Measurements from ENCODE around the gene KIRREL1.

KIRREL1 gene

GRCh38 chr1:157969697-157970485, 23.6 kb upstream of the KIRREL1 start:
- in situ Hi-C loops (cut with MboI; ENCODE audit: low sequenced_read_pairs): loop anchor here (10.0 kb wide), 1 partner anchor 155 kb away; a partner anchor contains a TSS

GRCh38 chr1:157971769-157972168, 21.7 kb upstream of the KIRREL1 start:
- in situ Hi-C loops (cut with MboI; ENCODE audit: low sequenced_read_pairs): no loop called here

GRCh38 chr1:157975228-157975950, 18.1 kb upstream of the KIRREL1 start:
- in situ Hi-C loops (cut with MboI; ENCODE audit: low sequenced_read_pairs): loop anchor here (25.0 kb wide), 1 partner anchor 512 kb away; no protein-coding TSS in a partner anchor

GRCh38 chr1:157976888-157977287, 16.6 kb upstream of the KIRREL1 start:
- in situ Hi-C loops (cut with MboI; ENCODE audit: low sequenced_read_pairs): loop anchor here (25.0 kb wide), 1 partner anchor 510 kb away; no protein-coding TSS in a partner anchor

- in situ Hi-C loops (cut with MboI; ENCODE audit: low sequenced_read_pairs): loop anchor here (25.0 kb wide), 1 partner anchor 509 kb away; no protein-coding TSS in a partner anchor
These were observed 14.7 kb upstream of the KIRREL1 start for GRCh38 chr1:157978586-157979403.

- in situ Hi-C loops (cut with MboI; ENCODE audit: low sequenced_read_pairs): loop anchor here (25.0 kb wide), 1 partner anchor 505 kb away; no protein-coding TSS in a partner anchor
These were observed 11.3 kb upstream of the KIRREL1 start for GRCh38 chr1:157982136-157982535.

GRCh38 chr1:157983787-157984186, 9.7 kb upstream of the KIRREL1 start:
- in situ Hi-C loops (cut with MboI; ENCODE audit: low sequenced_read_pairs): loop anchor here (25.0 kb wide), 1 partner anchor 504 kb away; no protein-coding TSS in a partner anchor

- in situ Hi-C loops (cut with MboI; ENCODE audit: low sequenced_read_pairs): loop anchor here (25.0 kb wide), 1 partner anchor 503 kb away; no protein-coding TSS in a partner anchor
These were observed 9.0 kb upstream of the KIRREL1 start for GRCh38 chr1:157984469-157984868.

- in situ Hi-C loops (cut with MboI; ENCODE audit: low sequenced_read_pairs): loop anchor here (25.0 kb wide), 1 partner anchor 502 kb away; no protein-coding TSS in a partner anchor
These were observed 8.0 kb upstream of the KIRREL1 start for GRCh38 chr1:157985473-157985872.

- in situ Hi-C loops (cut with MboI; ENCODE audit: low sequenced_read_pairs): loop anchor here (25.0 kb wide), 1 partner anchor 499 kb away; no protein-coding TSS in a partner anchor
These were observed 5.4 kb upstream of the KIRREL1 start for GRCh38 chr1:157988002-157988401.

- in situ Hi-C loops (cut with MboI; ENCODE audit: low sequenced_read_pairs): loop anchor here (25.0 kb wide), 1 partner anchor 495 kb away; no protein-coding TSS in a partner anchor
These were observed 1.2 kb upstream of the KIRREL1 start for GRCh38 chr1:157992031-157992832.

- in situ Hi-C loops (cut with MboI; ENCODE audit: low sequenced_read_pairs): loop anchor here (25.0 kb wide), 1 partner anchor 495 kb away; no protein-coding TSS in a partner anchor
These were observed 655 bp upstream of the KIRREL1 start for GRCh38 chr1:157992833-157993146.

- in situ Hi-C loops (cut with MboI; ENCODE audit: low sequenced_read_pairs): loop anchor here (25.0 kb wide), 1 partner anchor 493 kb away; no protein-coding TSS in a partner anchor
These were observed 617 bp downstream of the KIRREL1 start for GRCh38 chr1:157993918-157994605.

GRCh38 chr1:157994704-157995582, 1.5 kb downstream of the KIRREL1 start:
- in situ Hi-C loops (cut with MboI; ENCODE audit: low sequenced_read_pairs): loop anchor here (25.0 kb wide), 1 partner anchor 492 kb away; no protein-coding TSS in a partner anchor

GRCh38 chr1:157995583-157996169, 2.2 kb downstream of the KIRREL1 start:
- in situ Hi-C loops (cut with MboI; ENCODE audit: low sequenced_read_pairs): loop anchor here (25.0 kb wide), 1 partner anchor 492 kb away; no protein-coding TSS in a partner anchor

- in situ Hi-C loops (cut with MboI; ENCODE audit: low sequenced_read_pairs): loop anchor here (25.0 kb wide), 1 partner anchor 491 kb away; no protein-coding TSS in a partner anchor
These were observed 3.0 kb downstream of the KIRREL1 start for GRCh38 chr1:157996433-157996832.

GRCh38 chr1:158000507-158000906, 7.1 kb downstream of the KIRREL1 start:
- in situ Hi-C loops (cut with MboI; ENCODE audit: low sequenced_read_pairs): no loop called here

All from HL-60/S4 (cell line).